Rectal smooth muscle tissue (tissue), 1 donor: Measurements from ENCODE around the gene CTSK.

Source experiments
- H3K27ac ChIP-seq: one replicate; pipeline ENCODE4 v1.7.0; 2013; ENCODE audit warnings: low read depth, low read length, inconsistent platforms
- H3K27me3 ChIP-seq: one replicate; pipeline ENCODE4 v1.7.0; 2013; ENCODE audit warnings: low read length; ENCODE audit not compliant: control insufficient read depth, insufficient read depth
- H3K36me3 ChIP-seq: one replicate; pipeline ENCODE4 v1.7.0; 2013; ENCODE audit warnings: low read length; ENCODE audit not compliant: control insufficient read depth, insufficient read depth
- H3K4me1 ChIP-seq: one replicate; pipeline ENCODE4 v1.7.0; 2013; ENCODE audit warnings: low read length; ENCODE audit not compliant: control insufficient read depth, insufficient read depth
- H3K4me3 ChIP-seq: one replicate; pipeline ENCODE4 v1.7.0; 2013; ENCODE audit warnings: low read length
- H3K9ac ChIP-seq: one replicate; pipeline ENCODE4 v1.7.0; 2013; ENCODE audit warnings: low read length

Gene CTSK

DNA sequence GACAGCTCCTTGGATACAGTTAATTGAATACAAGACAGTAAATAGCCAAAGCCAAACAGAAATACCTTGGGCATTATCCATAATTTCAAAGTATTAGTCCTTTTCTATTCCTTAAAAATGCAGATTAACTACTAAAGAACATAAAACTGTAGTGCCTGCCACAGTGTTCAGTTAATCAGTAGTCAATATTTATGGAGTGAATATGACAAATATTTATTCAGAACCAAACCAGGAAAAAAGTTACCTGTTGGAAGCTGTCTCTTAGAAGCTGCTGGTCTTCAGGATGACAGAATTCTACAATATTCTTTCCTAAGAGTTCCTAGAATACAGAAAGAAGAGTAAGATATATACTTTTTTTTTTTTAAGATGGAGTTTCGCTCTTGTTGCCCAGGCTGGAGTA lies 18.2 kb upstream of the CTSK start:
- no peak overlapping the region for H3K9ac ChIP-seq
- H3K36me3 ChIP-seq = peaks cover 27% of the 10 kb centered on the region
- H3K27ac ChIP-seq = no peak overlapping the region
- no peaks in the 10 kb centered on the region for H3K27me3 ChIP-seq
- no peak overlapping the region for H3K4me3 ChIP-seq
- no peaks in the 10 kb centered on the region for H3K4me1 ChIP-seq

DNA sequence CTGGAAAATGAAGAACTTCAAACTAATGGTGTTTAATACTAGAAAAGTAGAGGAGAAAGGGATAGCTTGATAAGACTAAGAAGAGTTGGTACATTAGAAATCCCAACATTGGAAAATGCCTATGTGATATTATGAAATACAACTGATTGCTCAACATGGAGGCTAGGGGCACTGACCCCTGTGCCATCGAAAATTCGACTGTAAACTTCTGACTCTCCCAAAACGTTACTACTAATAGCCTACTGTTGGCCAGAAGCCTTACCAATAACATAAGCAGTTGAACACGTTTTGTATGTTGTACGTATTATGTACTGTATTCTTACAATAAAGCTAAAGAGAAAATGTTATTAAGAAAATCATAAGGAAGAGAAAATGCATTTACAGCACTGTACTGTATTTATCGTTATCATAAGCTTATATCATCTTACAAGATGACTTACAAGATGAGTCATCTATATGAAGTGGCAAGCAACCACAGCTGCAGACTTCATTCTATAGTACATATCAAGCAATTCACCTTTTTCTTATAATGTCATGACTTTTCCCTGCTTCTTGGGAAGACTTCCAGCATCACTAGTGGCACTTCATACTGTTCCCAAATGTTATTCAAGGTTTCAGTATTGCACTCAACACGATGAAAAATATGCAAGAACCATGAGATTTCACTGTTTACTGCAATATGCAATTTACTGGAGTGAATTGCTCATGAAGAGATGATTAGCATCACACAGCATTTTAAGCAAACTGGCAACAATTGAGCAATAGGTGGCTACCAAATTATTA lies 12.9 kb upstream of the CTSK start:
- Histone ChIP-seq H3K4me3 (no peak overlapping the region), H3K9ac (no peak overlapping the region), H3K4me1 (no peaks in the 10 kb centered on the region), H3K36me3 (peaks cover 24% of the 10 kb centered on the region), H3K27ac (no peak overlapping the region), H3K27me3 (no peaks in the 10 kb centered on the region)

DNA sequence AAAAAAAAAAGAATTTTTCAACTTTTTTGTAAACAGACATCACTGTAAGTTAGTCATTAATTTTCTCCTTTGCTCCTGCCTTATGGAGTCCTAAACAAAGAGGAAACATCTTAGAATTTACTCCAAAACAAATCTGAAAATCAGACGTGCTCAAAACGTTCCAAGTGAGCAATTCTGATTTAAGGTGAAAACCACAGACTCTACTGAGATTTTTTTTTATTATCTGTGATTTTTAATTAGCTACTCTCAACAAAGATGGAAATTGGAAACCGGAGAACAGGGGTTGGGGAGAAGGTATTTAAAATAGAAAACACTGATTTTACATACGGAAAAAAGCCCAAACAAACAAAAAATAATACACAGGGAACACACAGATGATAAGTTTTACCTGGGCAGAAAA lies 7.8 kb upstream of the CTSK start:
- no peak overlapping the region for H3K27ac ChIP-seq
- no peaks in the 10 kb centered on the region for H3K27me3 ChIP-seq
- H3K36me3 ChIP-seq = peaks cover 35% of the 10 kb centered on the region
- no peak overlapping the region for H3K4me3 ChIP-seq
- H3K4me1 ChIP-seq = no peaks in the 10 kb centered on the region
- no peak overlapping the region for H3K9ac ChIP-seq

DNA sequence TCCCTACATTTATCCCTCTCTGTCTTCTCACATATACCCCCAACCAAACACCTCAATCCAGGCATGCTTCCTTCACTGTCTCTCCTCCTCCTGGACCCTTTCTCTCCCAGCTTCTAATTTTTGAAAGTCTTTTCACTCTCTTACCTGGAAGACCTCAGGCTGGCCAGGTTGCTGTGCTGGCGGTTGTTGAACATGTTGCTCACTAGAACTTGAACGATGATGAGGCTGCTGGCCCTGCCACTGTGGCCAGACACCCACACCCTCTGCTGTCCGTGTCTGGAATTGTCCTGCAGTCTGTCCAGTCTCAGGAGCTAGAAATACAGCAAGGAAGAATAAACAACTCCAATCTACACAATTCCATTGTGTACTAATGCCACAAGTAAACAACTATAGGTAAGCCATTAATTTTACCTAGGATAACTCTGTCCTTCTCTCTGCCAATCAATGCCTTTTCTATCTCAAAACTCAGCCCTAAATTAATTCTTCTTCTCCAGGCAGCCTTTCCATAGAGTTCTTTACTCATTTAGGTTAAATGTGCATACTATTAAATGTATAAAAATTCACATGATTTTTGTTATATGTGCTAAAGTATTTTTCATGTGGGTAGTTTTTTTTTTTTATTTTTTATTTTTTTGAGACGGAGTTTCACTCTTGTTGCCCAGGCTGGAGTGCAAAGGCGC lies 5.1 kb upstream of the CTSK start:
- peaks cover 35% of the 10 kb centered on the region for H3K36me3 ChIP-seq
- no peaks in the 10 kb centered on the region for H3K4me1 ChIP-seq
- no peak overlapping the region for H3K4me3 ChIP-seq
- no peak overlapping the region for H3K27ac ChIP-seq
- no peak overlapping the region for H3K9ac ChIP-seq
- H3K27me3 ChIP-seq = no peaks in the 10 kb centered on the region

DNA sequence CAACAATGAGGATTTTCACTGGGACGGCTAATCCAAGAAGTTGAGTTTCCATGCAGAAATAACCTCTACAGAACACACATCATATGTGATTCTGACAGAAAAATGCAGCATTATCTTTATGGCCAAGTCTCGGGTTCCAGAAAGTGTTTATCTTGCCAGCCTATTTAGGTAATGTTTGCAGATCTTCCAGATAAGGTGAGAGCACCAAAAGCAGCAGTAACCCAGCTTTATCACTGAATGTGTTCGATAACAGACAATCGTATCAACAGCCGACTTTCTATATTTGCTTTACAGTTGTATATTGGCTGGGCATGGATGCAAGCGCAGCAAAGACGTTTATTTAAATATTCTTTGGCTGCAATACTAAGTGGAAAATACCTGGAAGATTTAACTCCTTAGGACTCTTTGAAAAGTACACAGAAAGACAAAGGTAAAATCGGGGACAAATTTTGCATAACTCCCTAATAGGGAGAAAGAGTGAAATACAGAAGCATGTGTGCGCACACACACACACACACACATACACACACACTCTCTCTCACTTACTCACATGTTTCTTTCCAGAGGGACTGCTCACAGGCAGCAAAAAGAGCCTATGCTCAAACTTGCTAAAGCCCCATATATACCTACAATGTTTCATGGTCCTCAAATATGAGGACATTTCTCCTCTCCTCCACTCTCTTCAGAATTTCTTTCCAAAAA lies 3.0 kb upstream of the CTSK start:
- Histone ChIP-seq H3K9ac (no peak overlapping the region), H3K27me3 (no peaks in the 10 kb centered on the region), H3K27ac (no peak overlapping the region), H3K4me3 (no peak overlapping the region), H3K4me1 (peaks cover 2% of the 10 kb centered on the region), H3K36me3 (peaks cover 21% of the 10 kb centered on the region)

DNA sequence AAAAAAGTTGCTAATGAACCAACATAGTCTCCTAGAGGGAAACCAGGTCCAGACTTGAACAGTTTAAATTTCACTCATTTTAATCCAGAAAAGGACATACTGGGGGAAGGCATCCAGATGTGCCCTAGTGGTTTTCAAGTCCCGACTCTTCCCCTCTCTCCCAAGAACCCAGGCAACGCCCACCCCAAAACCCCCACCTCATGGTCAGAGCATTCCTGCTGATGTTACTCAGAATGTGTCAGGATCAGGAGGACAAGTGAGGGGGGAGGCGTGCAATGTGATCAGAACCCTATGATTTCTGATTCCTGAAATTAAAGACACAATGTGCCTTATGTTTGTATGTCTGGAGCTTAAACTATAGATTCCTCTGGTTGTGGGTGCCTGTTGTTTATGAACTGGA lies 1.6 kb upstream of the CTSK start:
- no peak overlapping the region for H3K9ac ChIP-seq
- H3K36me3 ChIP-seq = peaks cover 21% of the 10 kb centered on the region
- H3K27ac ChIP-seq = no peak overlapping the region
- H3K4me1 ChIP-seq = peaks cover 2% of the 10 kb centered on the region
- H3K27me3 ChIP-seq = no peaks in the 10 kb centered on the region
- no peak overlapping the region for H3K4me3 ChIP-seq

DNA sequence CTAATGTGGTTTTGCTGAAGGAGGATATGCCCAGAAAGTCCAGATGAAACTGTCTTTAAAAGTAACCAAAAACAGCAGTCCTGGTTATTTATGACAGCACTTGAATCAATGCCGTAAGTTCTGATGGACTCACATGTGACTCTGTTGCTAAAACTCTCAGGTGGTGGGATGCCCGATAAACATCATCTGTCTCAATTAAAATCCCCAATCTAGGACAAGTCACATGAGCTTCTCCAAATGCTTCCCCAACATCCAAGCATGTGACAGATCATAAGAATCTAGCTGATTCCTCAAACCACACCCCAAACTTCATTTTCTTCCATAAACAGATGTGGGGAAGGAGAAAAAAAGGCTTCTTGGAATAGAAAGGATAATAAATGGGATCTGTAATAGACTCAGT lies 786 bp upstream of the CTSK start:
- no peak overlapping the region for H3K27ac ChIP-seq
- no peak overlapping the region for H3K4me3 ChIP-seq

DNA sequence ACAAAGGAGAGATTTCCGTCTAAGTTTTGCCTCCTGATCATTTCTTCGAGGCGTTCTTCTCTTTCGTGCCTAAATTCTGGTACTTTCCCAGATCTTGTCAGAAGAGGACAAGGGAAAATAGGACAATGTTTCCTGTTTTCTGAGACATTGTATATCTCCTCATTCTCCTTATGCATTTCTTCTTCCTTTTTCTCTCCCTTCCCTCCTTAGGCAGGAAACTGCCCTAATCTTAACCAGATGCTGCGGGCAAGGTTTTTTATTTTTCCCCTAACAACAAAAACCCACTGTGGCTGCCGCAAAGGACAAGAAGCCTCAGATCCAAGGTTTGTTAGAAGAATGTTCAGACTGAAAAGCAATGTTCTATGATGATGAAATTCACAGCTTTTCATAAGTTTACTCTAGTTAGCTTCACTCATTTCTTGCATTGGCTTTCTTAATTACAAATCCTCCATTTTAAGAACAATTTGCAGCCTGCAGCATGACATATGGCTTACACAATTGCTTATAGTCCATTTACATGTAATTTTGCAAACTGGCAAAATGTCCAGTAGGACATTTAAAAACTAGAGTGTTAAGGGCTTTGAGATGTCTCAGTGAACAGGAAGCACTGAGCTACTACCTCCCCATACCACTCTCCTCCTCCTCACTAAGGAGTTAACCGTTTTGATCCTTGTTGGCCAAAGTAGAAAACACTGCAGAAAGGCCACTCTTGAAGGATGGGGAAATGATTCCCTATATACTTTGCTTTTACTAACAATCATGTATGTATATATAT lies 624 bp downstream of the CTSK start:
- peaks cover 2% of the 10 kb centered on the region for H3K4me1 ChIP-seq
- H3K27me3 ChIP-seq = no peaks in the 10 kb centered on the region
- H3K36me3 ChIP-seq = peaks cover 14% of the 10 kb centered on the region
- no peak overlapping the region for H3K27ac ChIP-seq
- H3K9ac ChIP-seq = peak overlapping the region; percentile 17
- H3K4me3 ChIP-seq = peak overlapping the region; percentile 50

More for the DNA sequence above, 786 bp upstream of the CTSK start:
- no peaks in the 10 kb centered on the region for H3K27me3 ChIP-seq
- H3K9ac ChIP-seq = no peak overlapping the region
- peaks cover 19% of the 10 kb centered on the region for H3K36me3 ChIP-seq
- peaks cover 2% of the 10 kb centered on the region for H3K4me1 ChIP-seq

DNA sequence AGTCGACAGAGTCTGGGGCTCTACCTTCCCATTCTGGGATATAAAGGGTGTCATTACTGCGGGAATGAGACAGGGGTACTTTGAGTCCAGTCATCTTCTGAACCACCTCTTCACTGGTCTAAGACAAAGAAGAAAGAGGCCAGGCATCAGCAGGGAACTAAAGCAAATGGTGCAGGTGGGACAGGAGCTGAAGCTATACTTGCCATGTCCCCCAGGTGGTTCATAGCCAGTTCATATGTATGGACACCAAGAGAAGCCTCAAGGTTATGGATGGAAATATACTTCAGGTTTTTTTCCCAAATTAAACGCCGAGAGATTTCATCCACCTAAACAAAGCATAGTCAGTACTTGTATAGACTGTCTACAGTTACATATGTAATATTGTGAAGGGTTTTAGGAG lies 2.2 kb downstream of the CTSK start:
- Histone ChIP-seq H3K36me3 (peaks cover 6% of the 10 kb centered on the region), H3K27me3 (no peaks in the 10 kb centered on the region), H3K4me3 (no peak overlapping the region), H3K27ac (no peak overlapping the region), H3K4me1 (peaks cover 2% of the 10 kb centered on the region), H3K9ac (no peak overlapping the region)

DNA sequence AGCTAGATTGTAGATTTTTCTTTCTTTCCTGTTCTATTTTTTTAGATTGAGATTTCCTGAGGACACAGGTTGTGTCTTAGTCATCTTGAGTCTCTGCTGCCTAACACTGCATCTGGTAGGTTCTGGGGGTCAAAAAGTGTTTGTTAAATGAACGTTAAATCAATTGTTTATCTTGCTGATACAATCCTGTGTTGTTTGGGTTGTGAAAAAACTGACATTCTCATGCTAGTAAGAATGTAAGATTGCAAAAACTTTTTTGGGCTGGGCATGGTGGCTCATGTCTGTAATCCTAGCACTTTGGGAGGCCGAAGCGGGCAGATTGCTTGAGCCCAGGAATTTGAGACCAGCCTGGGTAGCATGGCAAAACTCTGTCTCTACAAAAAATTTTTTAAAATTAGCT lies 3.4 kb downstream of the CTSK start:
- Histone ChIP-seq H3K4me1 (peaks cover 2% of the 10 kb centered on the region), H3K27ac (no peak overlapping the region), H3K4me3 (no peak overlapping the region), H3K27me3 (no peaks in the 10 kb centered on the region), H3K36me3 (peaks cover 8% of the 10 kb centered on the region), H3K9ac (no peak overlapping the region)

DNA sequence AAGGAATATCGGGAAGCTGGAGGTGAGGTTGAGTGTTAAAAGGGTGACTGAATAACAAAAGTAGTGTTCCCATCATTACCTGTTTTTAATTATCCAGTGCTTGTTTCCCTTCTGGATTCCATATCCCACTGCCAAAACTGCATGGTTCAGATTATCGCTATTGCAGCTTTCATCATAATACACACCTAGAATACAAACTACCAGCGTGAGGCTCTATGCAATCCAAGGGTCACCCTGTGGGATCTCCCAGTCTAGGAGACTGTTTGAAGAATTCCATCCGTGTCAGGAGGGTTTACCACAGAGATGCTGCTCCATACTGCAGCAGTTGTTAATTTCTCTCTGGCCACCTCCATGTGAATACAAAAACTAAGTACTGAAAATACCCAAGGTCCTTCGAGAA lies 9.0 kb downstream of the CTSK start:
- Histone ChIP-seq H3K27me3 (no peaks in the 10 kb centered on the region), H3K4me1 (no peaks in the 10 kb centered on the region), H3K9ac (no peak overlapping the region), H3K4me3 (no peak overlapping the region), H3K36me3 (peaks cover 18% of the 10 kb centered on the region), H3K27ac (no peak overlapping the region)

DNA sequence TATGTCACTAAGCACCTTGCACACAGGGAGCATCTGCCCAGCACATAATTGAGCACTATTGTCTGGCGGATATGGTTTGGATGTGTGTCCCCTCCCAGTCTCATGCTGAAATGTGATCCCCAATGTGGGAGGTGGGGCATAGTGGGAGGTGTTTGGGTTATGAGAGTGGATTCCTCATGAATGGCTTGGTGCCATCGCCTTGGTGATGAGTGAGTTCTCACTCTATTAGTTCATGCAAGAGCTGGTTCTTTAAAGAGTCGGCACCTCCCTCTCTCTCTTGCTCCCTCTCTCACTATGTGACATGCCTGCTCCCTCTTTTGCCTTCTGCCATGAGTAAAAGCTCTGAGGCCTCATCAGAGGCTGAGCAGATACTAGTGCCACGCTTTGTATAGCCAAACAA lies 9.5 kb downstream of the CTSK start:
- no peaks in the 10 kb centered on the region for H3K4me1 ChIP-seq
- no peak overlapping the region for H3K27ac ChIP-seq
- H3K9ac ChIP-seq = no peak overlapping the region
- peaks cover 13% of the 10 kb centered on the region for H3K36me3 ChIP-seq
- H3K27me3 ChIP-seq = no peaks in the 10 kb centered on the region
- H3K4me3 ChIP-seq = no peak overlapping the region
